ENCODE measurements around the gene PTPRR. TPM values are rescaled to one million over a fixed set of nuclear protein-coding genes. Genes with fewer than 3 reads are reported as not detected.
"Not testable (repeated sequence)": the region's sequence is repeated elsewhere in the genome, so short reads cannot be mapped to it uniquely, and the experiment has no call there.

Gene PTPRR
- total RNA-seq, 1 donor from 2014 or later: not detected

DNA sequence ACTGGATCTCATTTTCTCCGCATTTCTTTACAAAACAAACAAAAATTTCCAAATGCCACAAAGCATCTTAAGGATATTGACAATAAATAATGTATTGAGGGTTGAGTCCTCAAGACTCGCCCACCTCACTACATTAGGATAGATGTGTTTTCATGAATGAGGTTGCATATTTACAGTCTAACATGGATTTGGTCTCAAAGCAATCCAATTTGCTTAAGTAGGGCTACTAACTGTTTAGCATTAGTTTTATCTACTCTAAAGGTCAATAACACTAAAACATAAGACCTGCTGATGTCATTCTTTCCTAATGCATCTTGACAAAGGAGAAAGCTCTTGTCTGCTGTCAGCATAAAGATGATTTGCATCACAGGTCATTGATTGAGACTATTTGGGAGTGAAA is 82.4 kb downstream of the PTPRR start:
- DNase-seq: no peak

DNA sequence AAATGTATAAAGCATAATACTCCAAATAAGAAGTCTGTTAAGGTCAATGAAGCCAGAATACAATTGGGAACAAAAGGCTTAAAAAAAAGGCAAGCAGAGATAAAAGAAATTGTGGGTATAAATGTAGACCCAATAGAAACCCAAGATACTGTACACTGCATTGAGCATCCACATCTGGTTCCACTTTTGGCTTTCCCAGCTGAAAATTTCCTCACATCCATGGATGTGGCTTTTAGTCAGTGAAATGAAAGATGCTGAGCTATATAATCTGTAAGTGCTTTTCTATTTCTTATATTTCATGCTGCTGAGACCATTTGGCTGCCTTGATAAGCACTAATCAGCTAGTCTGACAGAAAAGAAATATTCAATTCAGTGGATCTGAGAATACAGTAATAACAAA is 83.5 kb downstream of the PTPRR start:
- DNase-seq: no peak

DNA sequence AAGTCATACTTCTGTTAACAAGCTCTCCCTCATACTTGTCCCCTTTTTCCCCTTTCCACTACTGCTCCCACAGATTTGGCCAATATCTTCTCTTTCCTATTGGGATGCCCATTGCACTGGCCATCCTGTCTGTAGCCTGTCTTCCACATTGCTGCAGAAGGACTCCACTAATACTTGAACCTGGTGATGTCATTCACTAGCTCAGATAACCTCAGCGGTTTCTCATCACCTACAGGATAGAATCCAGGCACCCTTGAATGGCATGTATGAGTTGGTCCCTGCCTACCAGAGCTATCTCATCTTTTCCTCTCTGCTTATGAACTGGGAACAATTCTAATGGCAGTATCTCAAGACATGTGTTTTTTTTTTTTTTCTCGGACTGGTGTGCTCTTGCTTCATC is 84.6 kb downstream of the PTPRR start:
- no peak for DNase-seq

DNA sequence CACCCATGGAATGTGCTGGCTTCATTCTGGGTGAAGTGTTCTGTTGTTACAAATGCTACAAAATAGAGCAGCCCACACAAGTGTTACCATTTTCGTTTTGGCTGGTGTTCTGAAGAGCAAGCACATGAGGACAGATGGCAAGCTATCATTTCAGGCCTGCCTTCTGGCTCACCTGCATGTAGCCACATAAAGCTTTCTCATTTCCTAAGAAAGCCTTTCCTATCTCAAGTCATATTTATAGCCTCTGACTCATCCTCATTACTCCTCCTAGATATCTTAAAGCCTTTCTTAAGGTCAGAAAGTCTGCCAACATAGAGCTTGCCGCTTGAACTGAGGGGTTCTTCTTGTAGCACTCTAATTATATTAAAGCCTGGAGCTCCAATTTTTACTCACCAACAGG is 89.0 kb downstream of the PTPRR start:
- no peak for DNase-seq

DNA sequence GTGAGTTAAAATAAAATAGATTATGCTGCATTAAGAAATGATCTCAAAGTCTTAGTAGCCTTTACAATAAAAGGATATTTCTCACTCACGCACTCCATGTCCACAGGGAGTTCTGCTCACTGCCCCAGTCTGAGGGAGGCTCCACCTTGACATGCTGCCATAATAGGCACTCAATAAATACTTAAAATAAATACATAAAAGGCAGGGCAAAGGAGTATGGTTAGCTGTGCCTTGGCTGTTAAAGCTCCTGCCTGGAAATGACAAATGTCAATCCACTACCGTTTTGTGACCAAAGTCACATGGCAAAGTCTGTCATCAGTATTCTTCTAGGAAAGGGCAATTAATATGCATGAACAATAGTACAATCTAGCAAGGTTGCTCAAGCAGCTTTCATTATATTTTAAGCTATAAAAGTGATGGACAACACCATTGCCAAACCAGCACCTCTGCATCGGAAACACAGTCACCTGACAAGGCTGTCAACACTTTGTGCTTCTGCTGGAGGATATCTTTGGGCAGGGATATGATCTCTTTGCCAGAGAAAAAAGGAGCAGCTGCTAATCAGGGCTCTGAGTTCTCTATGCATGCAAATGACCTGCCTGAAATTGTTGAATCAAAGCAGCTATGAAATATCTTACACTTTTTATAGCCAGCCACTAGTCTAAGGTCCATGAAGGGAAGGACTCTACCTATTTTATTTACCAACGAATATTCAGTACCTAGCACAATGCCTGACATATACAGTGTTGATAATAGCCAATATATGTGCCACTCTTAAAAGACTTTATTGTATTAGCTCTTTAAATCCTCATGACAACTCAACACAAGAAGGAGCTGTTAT is 90.1 kb downstream of the PTPRR start:
- no peak for DNase-seq

DNA sequence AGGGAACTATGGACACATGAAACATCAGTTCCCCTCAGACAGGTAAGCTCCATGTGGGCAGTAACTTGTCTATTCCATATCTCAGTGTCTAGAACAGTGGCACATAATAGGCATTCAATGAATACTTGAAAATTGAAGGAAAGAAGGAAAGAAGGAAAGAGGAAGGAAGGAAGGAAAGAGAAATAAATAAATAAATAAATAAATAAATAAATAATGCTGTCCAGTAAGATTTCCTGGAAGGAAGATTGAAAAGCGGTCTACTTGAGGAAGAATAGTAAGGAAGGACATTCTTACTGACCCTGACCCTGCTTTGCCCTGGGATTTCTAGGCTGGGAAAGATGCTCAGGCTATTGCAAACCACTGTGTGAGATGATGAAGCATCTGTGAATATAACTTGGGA is 91.5 kb downstream of the PTPRR start:
- no peak for DNase-seq

DNA sequence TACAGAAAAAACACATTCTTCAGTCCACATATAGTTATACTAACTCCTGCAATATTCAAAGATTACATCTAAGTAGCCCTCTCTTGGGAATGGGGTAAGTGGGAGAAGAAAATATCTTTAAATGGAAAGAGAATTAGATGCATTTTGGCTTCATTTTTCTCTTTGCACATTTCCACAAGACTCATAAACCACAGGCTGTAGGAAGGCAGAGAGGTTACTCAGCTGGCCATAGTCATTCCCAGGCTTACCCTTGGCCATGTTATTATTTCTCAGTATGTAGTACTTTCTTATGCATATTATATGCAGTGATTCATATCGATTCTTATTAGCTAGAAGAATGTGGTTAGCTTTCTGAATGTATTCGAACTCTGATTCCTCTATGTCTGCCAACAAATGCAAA is 92.2 kb downstream of the PTPRR start:
- DNase-seq: no peak

DNA sequence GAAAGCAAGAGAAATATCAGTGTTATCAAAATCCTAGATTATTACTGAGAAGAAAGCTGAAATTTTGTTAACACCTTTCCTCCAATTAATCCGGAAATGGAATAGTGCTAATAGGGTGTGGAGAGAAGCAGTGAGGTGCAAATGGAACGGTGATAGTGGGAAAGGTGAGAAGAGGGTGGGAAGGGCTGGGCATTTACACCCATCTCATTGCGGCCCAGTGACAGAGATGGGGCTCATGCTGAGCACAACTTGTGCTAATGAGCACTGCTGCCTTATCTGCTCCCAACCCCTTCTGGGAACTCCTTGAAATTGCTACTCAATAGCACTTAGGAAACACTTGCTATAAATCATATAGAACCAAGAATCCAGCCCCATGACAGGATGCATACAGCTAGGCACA is 94.4 kb downstream of the PTPRR start:
- DNase-seq: no peak

DNA sequence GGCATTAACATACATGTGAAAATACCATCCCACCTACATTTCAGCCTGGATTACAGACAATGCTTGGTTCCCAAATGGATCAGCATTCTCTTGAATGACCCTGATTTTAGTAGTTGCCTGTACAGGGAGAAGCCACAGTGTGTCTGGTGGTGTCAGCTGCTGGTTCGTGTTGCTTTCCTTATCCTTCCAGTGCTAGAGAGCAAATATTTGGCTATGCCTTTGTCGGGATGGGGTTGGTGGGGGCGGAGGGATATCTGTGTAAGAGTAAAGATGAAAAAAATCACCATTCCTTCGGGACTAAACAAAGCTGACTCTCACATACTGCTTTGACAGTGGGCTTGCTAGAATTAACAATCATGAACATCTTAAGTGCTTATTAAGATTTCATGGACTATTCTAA is 96.0 kb downstream of the PTPRR start:
- DNase-seq: no peak

DNA sequence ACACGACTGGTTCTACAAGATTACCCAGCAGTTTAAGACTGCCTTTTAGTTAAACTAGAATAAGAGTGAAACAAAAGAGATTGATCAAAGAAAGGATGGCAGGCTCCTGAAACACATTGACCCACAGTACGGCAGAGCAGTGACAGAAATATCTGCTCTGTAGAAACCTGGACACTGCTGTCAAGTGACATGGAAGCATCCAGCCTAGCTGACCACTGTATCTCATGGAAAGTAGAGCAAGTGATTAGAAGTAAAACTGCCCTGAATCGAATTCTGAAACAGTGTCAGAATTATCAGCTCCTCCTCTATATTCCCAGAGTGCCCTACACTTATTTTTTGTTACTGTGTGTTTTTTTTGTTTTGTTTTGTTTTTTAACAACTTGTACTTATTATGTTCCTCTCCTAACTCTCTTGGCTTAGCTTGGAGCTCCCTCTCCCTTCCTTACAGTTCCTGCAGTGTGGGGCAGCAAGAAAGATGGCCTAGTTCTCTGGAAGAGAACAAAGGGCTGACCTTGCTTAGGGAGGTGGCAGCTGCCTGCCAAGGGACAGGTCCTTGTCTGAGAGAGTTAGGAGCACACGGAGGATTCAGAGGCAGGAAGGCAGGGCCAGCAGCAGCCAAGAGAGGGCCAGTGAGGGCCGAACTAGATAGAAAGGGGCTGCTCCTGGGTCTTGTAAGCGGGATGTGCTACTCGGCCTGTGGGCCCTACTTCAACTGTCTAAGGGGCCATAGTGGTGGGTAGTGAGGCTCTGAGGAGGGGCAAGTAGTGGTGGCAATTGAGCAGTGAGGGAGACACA is 97.2 kb downstream of the PTPRR start:
- DNase-seq: no peak

DNA sequence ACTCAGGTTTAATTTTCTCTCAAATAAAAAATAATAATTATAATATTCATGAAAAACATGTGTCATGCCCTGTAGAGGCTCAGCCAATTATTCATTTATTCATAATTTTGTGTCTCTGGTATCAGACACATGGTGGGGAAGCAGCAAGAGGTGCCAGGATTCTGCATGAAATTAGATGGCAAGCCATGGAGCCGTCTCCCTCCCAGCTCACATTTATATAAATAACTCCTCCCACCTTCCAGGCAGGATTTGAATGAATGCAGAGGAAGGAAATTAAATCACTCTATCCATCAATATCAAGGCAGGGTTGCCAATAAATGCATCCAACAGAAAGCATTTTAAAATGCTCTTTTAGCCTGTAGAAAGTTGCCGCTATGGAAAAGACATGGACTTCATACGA is 98.1 kb downstream of the PTPRR start:
- DNase-seq: no peak

DNA sequence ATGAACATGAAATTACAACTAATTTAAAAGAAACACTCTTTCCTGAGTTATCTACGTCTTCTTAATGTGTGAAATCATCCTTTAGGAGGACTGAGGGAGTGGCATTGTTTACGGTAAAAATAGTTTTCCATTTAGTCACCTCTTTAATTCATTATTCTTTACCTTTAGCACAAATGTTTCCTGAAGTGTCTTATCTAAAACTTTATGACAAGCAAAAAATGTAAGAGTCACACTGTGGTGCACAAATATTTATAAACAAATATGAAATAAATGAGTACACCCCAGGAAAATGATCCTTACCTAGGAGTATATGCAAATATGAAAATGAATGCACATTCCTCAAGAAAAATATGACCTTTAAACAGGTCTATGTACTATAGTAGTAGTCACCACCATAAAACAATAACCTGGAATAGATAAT is 104.6 kb downstream of the PTPRR start:
- DNase-seq: no peak

DNA sequence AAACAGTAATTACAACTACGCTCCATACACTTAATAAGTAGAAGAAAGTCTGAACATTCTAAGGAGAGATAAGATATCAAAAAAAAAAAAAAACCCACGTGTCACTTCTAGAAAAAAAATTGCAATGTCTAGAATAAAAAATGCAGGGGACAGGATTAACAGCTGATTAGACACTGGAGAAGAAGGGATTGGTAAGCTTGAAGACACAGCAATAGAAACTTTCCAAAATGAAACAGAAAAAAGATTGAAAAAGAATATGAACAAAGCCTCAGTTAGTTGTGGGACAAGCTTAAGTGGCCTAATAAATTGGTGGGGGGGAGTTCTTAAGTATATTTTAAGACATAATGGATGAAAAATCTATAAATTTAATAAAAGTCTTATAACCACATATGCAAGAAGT is 105.5 kb downstream of the PTPRR start:
- DNase-seq: no peak

DNA sequence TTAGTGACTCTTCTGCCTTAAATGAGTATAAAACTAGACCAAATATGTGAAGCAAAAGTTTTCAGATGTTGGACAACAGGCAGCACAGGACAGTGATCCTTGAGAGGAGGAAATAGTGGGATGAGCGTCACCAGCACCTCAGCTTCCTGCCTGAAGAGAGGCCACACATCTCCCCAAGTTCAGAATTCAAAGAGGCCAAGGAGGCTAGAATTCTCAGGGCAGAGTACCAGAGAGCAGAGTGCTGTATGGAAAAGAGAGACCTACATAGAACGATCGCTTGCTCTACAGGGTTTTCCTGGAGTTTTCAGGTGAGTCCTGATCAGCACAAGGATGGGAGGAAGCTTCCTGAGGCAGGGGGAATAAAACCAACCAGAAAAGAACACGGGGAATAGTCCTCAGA is 107.0 kb downstream of the PTPRR start:
- no peak for DNase-seq

DNA sequence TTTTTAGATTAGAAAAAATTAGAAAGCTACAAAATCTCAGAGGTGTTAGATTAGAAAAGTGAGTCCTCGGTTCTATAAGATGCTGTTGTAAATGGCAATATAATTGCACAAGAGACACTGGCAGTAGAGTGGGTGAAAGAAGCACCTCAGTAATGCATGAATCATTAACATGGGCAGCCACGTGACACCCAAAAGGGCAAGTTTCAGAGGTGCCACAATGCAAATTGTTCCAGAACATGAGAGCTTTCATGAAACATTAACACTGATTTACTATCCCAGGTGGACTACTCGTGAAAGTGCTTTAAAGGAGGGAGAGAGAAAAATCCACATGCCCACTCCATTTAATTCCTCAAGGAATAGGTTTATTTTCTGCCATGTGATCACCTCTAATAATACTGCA is 108.4 kb downstream of the PTPRR start:
- DNase-seq: no peak

DNA sequence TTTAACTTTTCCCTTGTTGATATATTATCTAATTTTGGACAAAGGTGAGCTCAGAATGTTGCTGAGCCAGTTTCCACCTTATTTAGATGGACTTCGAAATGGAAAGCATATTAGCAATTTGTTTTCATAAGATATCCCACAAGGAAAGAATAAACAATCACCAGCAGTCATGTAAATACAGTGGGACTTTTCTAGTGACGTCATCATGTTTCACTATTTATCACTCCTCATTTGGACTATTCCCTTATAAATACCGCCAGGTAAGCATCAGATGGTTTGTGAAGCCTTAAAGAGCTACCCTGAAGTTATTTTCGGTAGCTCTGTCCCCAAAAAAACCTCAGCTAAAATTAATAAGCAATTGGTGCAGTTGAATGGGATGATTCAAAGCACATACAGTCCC is 110.7 kb downstream of the PTPRR start:
- DNase-seq: no peak

DNA sequence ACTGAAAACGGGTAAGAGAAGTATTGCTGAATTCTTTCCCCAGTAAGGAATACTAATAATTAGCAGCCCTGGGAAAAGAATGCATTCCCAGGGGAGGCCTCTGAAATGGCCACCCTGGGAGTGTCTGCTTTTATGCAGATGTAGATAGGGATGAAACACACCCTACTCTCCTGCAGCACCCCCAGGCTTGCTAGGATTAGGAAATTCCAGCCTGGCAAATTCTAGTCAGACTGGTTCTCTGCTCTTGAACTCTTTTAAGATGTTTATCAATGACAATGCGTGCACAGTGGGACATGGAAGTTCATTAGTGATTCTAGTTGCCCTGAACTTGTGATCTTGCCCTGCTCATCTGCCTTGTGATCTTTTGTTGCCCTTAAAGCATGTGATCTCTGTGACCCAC is 112.5 kb downstream of the PTPRR start:
- DNase-seq: not testable (repeated sequence)

DNA sequence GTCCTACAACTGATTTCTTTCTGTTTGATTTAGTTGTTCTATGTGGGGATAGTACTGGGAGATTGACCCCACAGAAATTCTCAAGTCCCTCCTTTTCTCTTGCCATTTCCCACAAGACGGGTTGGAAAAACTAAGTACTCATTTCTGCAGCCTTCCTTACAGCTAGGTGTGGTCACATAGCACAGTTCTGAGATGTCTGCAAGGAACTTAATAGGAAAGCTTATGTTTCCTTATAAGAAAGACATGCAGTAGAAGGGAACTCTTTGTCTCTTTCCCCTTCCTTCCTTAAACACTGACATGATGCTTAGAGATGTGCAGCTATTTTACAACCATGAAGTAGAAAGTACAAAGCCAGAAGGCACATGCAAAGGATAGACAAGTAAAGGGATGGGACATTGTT is 113.7 kb downstream of the PTPRR start:
- DNase-seq: no peak

DNA sequence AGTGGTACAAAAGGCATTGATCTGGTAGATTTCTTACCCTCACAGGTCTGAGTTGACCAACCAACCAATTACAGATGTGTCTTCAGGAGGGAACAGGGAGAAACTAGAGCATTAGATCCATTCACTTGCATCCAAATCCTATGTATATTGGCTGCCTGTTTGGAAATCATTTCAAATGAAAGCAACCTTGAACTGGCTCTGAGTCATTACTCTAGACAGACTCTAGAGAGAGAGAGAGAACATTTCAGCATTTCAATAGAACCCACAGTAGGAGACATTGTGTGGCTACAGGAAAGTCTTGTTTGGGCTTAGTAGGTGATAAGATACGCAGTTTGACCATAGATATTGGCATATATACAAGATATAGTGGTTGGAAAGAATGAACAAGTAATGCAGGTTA is 114.5 kb downstream of the PTPRR start:
- no peak for DNase-seq

DNA sequence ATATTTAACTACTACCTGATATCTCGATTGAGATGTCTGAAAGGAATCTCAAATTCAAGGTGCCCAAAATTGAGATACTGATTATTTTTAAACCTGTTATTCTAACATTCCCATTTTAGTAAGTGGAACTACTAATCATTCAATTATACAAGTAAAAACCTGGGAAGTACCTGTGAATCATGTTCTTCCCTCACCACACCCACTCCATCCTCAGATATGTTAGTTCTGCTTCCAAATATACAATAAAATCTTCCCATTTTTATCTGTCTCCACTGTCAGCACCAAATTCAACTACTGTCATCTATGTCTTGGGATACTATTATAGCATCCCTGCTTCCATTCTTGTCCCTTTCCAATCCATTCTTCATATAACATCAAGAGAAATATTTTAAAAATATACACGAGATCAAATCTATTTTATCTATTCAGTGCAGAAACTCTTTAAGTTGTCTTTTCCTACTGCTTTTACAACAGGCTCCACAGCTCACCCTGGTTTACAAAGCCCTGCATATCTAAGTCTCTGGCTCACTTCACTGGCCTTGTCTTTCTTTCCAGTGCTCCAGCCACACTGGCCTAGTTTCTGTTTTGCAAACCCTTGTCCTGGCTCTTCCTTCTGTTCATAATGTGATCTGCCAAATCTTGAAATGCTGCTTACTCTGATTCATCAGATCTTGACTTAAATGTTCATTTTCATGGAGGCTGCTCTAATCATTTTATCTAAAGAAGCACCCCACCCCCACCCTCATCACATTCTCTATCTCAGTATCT is 122.3 kb downstream of the PTPRR start:
- DNase-seq: no peak

DNA sequence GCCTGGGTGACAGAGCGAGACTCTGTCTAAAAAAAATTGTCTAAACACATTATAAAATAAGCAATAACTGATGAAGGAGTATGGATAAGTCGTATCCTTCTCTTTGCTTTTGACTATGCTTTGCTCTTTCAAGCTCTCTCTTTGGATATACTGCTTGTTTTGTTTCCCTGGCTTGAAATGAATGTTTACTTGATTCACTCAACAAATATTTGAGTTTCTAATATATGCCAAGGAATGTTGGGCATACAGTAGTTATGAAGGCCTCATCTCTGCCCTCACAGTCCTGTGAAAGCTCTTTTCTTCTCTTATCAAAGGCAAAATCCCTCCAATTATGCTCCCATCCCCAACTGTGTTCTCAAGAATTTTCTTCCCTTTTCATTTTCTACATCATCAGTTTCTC is 123.5 kb downstream of the PTPRR start:
- DNase-seq: no peak

DNA sequence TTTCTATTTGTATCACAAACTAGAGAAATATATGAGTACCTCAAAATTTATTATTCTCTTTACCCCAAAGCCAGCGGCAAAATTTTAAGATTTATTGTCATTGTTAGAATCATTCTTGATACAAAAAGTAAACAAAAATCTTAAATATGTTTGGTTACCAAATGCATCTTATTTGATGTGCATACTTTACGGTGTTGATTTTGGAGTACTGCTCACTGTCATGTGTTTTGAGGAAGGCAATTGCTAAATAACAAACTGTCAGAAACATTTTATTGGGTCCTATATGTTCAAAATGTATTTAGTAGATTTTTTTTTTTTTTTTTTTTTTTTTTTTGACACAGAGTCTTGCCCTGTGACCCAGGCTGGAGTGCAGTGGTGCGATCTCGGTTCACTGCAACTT is 124.9 kb downstream of the PTPRR start:
- DNase-seq: no peak

DNA sequence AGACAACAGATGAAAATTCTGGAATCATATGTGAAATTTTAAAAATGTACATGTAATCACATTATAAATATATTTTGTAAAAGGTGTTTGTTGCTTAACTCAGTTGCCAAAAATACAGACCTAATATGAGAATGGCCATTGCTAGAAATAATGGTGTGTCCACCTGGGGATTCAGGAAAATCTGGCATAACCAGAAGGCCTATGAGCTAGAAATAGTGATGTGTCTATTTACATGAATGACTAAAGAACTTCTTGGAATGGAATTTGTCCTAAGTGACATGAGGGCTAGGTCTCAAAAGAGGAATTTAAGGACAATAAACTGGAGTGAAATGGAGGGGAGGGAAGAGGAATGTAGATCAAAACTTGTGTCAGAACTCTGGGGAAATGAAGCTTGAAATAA is 126.4 kb downstream of the PTPRR start:
- DNase-seq: no peak

DNA sequence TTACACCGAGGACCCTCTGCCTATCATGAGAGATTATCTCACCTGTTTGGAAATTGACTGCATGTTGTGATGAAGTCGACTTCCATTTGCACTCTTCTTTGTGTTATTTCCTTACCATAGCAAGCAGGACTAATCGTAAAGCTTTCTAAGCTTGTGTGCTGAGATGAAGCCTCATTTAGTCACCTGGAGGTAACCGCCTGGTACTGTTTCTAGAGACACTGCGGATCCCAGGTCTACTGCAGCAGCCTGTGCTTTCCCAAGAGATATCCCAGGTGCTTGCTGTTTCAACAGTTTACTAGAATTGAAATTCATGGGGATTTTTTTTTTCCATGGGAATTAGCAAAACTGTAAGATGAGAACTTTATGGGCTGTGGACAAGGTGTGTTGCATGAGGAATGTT is 131.8 kb downstream of the PTPRR start:
- DNase-seq: no peak
